Measurements from ENCODE around the gene TMEM232. TPM values are rescaled to one million over a fixed set of nuclear protein-coding genes. Genes with fewer than 3 reads are reported as not detected.

Gene TMEM232
- total RNA-seq, 1 donor: 2.7 TPM

- Histone ChIP-seq H3K27me3 (ENCODE audit: insufficient read depth, low read length) (no peaks in the 10 kb centered on the region), H3K4me1 (ENCODE audit: insufficient read depth, low read length) (no peaks in the 10 kb centered on the region), H3K9me3 (ENCODE audit: low read depth, low read length) (no peaks in the 10 kb centered on the region), H3K4me3 (ENCODE audit: low read length) (no peak overlapping the region)
Observed at GRCh38 chr5:110383231-110383630, 343.2 kb downstream of the TMEM232 start.

- Histone ChIP-seq H3K4me3 (ENCODE audit: low read length) (no peak overlapping the region), H3K27me3 (ENCODE audit: insufficient read depth, low read length) (no peaks in the 10 kb centered on the region), H3K4me1 (ENCODE audit: insufficient read depth, low read length) (no peaks in the 10 kb centered on the region), H3K9me3 (ENCODE audit: low read depth, low read length) (no peaks in the 10 kb centered on the region)
Observed at GRCh38 chr5:110377943-110378342, 348.5 kb downstream of the TMEM232 start.

- Histone ChIP-seq H3K27me3 (ENCODE audit: insufficient read depth, low read length) (no peaks in the 10 kb centered on the region), H3K4me3 (ENCODE audit: low read length) (no peak overlapping the region), H3K4me1 (ENCODE audit: insufficient read depth, low read length) (no peaks in the 10 kb centered on the region), H3K9me3 (ENCODE audit: low read depth, low read length) (no peaks in the 10 kb centered on the region)
Observed at GRCh38 chr5:110377361-110377760, 349.1 kb downstream of the TMEM232 start.

GRCh38 chr5:110376281-110376951, 350.1 kb downstream of the TMEM232 start:
- Histone ChIP-seq H3K4me3 (ENCODE audit: low read length) (no peak overlapping the region), H3K27me3 (ENCODE audit: insufficient read depth, low read length) (no peaks in the 10 kb centered on the region), H3K9me3 (ENCODE audit: low read depth, low read length) (no peaks in the 10 kb centered on the region), H3K4me1 (ENCODE audit: insufficient read depth, low read length) (no peaks in the 10 kb centered on the region)

DNA sequence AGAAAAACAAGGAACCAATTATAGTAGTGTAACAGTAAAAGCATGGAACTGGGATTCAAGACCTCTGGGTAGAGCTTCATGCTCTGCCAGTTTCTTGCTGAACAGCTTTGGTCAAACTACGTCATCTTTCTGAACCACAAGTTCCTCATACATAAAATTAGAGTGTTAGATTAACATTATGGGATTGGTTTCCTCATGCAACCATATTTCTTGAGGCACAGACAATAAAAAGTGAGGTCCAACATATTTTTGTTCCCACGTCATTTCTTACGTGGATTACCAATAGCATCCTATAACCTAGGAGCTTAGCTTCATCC, 354.8 kb downstream of the TMEM232 start:
- Histone ChIP-seq H3K27me3 (ENCODE audit: insufficient read depth, low read length) (no peaks in the 10 kb centered on the region), H3K4me1 (ENCODE audit: insufficient read depth, low read length) (no peaks in the 10 kb centered on the region), H3K9me3 (ENCODE audit: low read depth, low read length) (no peaks in the 10 kb centered on the region), H3K4me3 (ENCODE audit: low read length) (no peak overlapping the region)

DNA sequence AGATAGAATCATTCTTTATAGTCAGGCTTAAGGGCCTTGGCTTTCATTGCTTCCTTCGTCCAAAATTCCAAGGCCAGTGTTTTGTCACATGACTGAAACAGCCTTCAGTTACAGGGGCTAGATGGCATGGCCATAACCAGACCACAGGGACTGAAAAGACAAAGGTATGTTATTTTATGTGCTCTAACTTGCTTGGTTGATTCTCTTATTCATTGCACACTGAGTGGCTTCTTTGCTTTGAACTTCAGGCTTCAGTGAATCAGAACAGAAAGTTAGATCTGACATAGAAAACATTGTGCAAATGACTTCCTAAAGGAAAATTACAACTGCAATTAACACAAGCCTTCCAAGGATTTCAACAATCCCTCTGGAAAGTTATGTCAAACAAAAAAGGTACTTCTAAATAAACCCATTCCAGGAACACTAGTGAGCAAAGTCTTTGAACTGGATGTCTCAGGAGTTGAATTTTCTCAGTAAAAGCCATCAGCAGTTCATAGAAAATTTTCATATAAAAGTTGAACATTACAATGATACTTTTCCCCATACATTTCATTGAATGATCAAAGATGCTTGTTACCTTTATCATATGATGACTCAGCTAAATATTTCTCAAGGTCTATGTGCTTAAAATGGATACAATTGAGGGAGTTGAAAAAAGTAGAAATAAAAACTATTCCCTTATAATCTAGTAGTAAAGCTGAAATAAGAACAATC, 355.3 kb downstream of the TMEM232 start:
- no peaks in the 10 kb centered on the region for H3K27me3 ChIP-seq (ENCODE audit: insufficient read depth, low read length)
- no peak overlapping the region for H3K4me3 ChIP-seq (ENCODE audit: low read length)
- no peaks in the 10 kb centered on the region for H3K4me1 ChIP-seq (ENCODE audit: insufficient read depth, low read length)
- H3K9me3 ChIP-seq (ENCODE audit: low read depth, low read length): no peaks in the 10 kb centered on the region

Other genes with a start within 250 kb of the TMEM232 start
- 34.5 TPM for gene SLC25A46, start 12.3 kb upstream of the TMEM232 start, total RNA-seq

Data from mononuclear cell (primary cell).